NCI-H1436 (cell line): ENCODE data around the gene TMEM131L.

Experiments used
- DNase-seq: peaks from one replicate; lab custom pipeline; 2025; lab: John Stamatoyannopoulos, UW

Gene TMEM131L

DNA sequence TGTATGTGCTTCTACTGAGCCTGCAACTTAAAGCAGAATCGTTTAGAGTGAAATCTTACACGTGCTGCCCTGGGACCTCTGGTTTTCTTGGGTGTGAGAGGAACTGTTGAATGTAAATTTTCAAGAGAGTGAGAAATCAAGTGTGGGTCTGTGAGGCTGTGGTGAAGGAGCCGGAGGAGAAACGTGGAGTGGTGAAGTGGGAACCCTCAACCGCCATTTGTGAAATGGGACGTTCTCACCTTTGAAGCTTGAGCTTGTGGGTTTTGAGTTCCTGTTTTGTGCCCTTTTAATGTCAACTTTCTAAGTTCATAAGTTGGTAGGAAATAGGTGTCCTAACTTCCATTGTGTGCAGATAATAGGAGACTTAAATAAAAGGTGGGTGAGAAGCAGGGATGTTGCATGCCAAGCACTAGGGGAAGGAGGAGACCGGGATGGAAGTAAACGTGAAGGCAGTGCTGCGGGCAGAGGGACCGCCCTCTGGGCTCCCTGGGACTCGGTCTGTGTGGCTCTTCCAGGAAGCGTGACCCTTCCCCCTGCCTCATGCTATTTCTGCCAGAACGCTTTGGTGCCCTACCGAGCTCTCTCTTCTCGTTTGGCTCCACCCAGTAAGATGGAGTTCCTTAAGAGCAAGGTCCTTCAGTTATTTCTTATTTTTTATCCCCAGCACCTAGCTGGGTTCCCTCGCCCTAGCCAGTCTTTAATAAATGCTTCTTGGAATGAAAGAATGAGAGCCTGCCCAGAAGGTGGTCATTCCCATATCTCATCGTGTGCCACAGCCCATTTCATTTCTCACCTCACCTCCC lies 56.0 kb downstream of the TMEM131L start:
- no peak for DNase-seq

DNA sequence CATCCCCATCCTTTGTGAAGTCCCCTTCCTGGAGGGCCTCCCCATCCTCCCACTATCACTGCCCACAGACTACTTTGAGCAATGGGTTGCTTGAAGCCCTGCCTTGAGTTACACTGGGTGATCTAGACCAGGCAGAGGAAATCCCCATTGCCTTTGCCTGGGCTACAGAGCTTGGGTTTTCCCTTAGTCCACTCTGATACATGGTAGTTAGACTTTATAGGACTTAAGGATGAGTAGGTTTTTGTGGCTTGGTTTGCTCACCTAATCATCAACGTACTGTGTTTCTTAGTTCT lies 56.6 kb downstream of the TMEM131L start:
- DNase-seq, result no peak

GRCh38 chr4:153523164-153523796 lies 57.1 kb downstream of the TMEM131L start:
- DNase-seq, result no peak

GRCh38 chr4:153523941-153524386 lies 57.8 kb downstream of the TMEM131L start:
- DNase-seq, result no peak

DNA sequence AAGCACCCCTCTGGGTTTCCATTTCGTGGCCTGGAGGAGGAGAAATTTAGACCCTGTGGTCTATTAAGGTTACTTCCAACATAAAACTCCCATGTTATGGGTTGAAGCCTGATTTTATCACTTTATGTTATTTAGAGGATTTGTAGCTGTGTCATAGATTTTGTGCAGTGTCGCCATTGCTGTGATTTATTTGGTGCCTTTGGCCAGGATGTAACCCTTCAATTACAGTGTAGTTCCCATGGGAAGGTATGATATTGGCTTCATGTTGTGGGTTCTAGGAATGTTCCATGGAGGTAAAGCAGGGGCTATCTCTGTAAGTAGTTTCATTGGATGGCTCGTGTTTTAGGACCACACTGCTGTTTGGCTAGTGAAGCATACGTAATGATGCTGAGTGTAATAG lies 58.5 kb downstream of the TMEM131L start:
- no peak for DNase-seq

GRCh38 chr4:153527690-153528089 lies 61.5 kb downstream of the TMEM131L start:
- no peak for DNase-seq

- no peak for DNase-seq
These were observed 62.7 kb downstream of the TMEM131L start for GRCh38 chr4:153528705-153529485.

GRCh38 chr4:153529646-153530045 lies 63.5 kb downstream of the TMEM131L start:
- DNase-seq, result no peak

DNA sequence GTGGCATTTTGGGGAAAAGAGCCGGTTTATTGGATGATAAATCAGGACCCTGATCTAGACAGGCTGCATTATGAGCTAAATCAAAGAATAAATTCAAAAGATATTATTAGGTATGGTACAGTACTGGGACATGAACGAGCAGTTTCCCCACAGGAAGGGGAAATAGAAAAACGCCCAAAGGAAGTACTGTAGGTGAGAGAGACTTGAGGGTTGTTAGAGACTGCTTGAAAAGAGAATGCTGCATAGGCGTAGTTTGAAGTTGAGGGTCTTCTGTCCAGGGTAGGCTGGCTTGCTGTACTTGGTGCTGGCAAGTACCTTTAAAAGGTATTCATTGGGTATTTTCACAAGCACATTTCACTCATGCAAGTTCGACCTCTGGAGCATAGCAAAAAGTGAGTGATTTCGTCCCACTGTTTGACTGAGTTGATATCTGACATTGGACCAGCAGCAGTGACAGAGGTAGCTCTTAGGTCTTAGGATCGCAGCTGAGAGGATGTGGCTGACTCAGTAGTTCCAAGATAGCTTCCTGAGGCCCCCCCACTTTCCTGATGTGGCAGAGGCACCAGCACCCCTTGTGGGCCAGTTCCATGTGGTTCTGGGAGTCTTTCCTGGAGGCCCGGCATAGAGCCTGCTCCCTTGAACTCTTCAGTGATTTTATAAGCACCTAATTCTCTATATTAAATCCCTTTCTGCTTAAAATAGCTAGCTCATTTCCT lies 64.3 kb downstream of the TMEM131L start:
- no peak for DNase-seq

GRCh38 chr4:153531000-153531358 lies 64.8 kb downstream of the TMEM131L start:
- no peak for DNase-seq

- no peak for DNase-seq
These were observed 65.9 kb downstream of the TMEM131L start for GRCh38 chr4:153531976-153532626.

DNA sequence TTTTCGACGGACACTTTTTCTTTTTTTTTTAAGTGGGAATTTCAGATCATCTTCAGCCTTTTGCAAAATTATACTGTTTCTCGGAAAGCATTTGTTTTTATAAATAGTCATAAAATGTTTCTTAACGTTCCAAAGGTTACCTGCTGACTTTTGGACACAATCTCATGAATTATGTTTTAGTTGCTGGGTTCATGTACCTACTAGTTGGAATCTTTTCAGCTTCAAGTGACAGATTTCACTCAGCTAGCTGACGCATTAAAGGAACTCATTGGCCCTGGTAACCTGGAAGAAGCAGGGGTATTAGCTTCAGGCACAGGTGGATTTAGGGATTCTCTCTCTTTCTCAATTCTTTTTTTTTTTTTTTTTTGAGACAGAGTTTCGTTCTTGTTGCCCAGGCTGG lies 66.5 kb downstream of the TMEM131L start:
- DNase-seq, result no peak

- DNase-seq, result no peak
These were observed 67.2 kb downstream of the TMEM131L start for GRCh38 chr4:153533387-153533786.

DNA sequence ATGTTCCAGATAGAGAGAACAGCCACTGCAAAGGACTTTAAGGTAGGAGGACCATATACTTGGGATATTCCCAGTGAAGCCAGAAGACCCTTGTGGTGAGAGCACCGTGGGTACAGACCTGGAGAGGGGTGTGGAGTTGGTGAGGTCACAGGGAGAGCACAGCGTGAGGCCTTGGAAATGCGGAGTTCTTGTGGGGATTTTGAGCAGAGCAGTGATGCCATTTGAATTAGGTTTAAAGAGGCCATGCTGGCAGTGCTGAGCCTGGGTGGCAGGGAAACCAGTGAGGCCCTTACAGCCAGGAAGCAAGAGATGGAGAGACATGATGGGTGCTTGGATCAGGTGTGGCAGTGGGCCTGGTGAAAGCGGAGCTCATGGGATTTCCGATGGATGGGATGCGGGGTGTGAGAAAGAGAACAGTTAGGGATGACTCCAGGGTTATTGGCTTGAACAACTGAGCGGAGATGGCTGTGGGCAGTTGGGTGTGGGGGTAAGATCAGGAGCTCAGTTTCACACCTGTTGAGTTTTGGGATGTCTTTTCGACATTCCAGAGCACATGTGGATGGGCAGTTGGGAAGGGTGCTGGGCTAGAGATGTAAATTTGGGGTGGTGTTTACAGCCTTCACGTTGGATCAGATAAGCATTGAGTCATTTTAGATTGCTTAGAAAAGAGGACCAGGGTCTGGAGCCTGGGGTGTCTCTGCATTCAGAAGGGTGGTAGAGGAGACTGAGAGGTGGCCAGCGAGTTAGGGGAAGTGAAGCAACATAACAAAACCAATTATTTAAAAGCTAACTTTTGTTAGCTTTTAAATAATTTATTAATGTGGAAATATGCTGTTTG lies 68.9 kb downstream of the TMEM131L start:
- no peak for DNase-seq

GRCh38 chr4:153535772-153536513 lies 69.8 kb downstream of the TMEM131L start:
- peak; percentile 28 for DNase-seq

DNA sequence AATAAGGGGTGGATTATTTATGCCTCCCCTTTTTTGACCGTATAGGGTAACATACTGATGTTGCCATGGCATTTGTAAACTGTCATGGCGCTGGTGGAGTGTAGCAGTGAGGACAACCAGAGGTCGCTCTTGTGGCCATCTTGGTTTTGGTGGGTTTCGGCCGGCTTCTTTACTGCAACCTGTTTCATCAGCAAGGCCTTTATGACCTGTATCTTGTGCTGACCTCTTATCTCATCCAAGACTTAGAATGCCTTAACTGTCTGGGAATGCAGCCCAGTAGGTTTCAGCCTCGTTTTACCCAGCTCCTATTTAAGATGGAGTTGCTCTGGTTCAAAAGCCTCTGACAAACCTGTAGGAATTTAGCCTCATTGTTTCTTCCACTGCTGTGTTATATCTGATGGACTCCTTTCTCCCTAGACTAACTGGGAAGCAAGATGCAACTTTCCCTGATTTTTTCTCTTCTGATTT lies 71.4 kb downstream of the TMEM131L start:
- DNase-seq, result no peak

DNA sequence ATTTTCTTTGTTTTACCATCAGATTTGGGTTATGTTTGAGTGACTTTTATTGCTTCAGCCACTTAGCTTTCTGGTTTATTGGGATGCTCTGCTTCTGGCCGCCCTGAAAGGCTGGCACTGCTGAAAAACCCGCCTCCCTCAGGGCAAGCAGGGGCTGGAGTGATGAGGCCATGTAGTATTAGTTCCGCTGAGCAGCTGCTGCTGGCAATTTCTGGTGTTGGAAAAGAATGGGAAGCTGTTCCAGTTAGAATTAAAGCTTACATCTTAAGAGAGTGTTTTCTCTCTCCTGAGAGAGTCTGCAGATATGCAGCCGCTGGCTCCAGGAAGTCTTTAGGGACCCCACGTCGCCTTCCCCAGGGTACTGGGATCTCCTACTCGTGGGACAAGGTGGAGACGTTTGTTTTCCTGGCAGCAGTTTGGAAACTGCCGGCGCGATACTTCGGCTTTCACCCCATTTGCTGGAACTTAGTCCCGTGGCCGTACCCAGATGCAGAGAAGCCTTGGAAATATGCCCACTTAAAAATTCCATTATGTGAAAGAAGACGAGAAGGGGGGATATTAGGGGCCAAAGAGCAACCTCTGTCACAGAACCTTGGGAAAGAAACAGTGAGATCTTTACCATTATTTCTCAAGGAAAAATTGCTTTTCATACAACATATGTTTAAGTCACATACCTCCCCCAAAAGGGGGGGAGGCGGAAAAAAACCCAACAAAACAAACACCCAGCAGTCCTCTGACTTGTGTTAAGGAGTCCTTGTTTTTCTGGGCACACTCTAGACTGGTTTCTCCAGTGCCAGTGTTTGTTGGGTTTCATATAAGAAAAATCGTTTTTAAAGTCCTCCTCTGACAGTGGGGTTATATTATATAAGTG lies 72.6 kb downstream of the TMEM131L start:
- no peak for DNase-seq

- DNase-seq, result no peak
These were observed 73.3 kb downstream of the TMEM131L start for GRCh38 chr4:153539422-153539821.

DNA sequence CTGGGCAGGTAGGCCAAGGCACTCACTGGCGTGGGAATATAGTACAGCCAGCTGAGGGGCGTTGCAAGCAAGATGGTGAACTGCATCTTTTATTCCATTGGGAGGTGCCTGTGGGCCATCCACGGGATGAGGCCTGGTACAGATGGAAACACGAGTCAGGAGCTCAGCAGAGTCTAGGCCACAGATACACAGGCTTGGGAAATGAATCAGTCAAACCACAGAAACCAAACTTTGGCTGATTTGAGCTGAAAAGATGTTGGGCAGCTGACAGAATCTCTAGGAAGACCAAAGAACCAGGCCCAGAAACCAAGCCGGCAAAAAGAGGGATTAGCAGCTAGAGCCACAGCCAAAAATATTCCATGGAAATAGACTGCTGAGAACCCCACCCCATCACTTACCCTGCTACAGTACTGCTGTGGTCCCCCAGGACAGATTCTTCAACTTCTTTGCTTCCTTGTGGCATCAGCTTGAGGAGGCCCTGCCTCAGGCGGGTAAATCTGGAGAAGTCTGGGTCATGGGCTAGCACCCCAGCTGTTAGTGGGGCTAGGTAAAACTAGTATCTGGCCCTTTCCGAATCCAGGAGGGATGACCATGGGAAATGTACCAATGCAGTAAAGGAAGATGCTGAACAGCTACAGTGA lies 75.4 kb downstream of the TMEM131L start:
- no peak for DNase-seq
